Thoracic aorta (tissue), 2 donors: ENCODE measurements around the gene FAM163A. TPM values are rescaled to one million over a fixed set of nuclear protein-coding genes. Genes with fewer than 3 reads are reported as not detected.

ENCODE experiments used
- ATAC-seq: fragments of 150-250 bp; one replicate; pipeline ENCODE4 v1.8.0; 2017; ENCODE audit warnings: low read depth; ENCODE audit not compliant: insufficient number of reproducible peaks, low FRiP score
- DNase-seq: peaks from one replicate; pipeline ENCODE4 v3.0.0-alpha.2; 2020; ENCODE audit warnings: low spot score
- H3K27ac ChIP-seq, 2 donors: fragments of 200-600 bp; sonication (generic); 1 replicate in 1 of 2; 2 replicates in 1 of 2; pipeline ENCODE4 v1.5.1; 2016; ENCODE audit warnings: mild to moderate bottlenecking in 2 of 2, moderate library complexity in 2 of 2
- H3K27me3 ChIP-seq: fragments of 200-600 bp; sonication (generic); replicated peaks from 2 replicates; pipeline ENCODE4 v1.6.0; 2016; ENCODE audit warnings: mild to moderate bottlenecking; ENCODE audit not compliant: insufficient read depth
- H3K36me3 ChIP-seq: fragments of 200-600 bp; sonication (generic); one replicate; pipeline ENCODE4 v1.5.1; 2016
- H3K4me1 ChIP-seq, 2 donors: fragments of 200-600 bp; sonication (generic); 1 replicate in 1 of 2; 2 replicates in 1 of 2; pipeline versions ENCODE4 v1.5.1 to v1.6.0; 2016; ENCODE audit warnings: low read depth in 2 of 2, mild to moderate bottlenecking in 1 of 2; ENCODE audit not compliant: control insufficient read depth in 1 of 2
- H3K4me3 ChIP-seq: fragments of 200-600 bp; sonication (generic); 2 replicates; pipeline ENCODE4 v1.5.1; 2016; ENCODE audit warnings: mild to moderate bottlenecking
- H3K9me3 ChIP-seq: fragments of 200-600 bp; sonication (generic); 2 replicates; pipeline ENCODE4 v1.5.1; 2016
- CTCF ChIP-seq: fragments of 200-600 bp; sonication (generic); IDR thresholded peaks from one replicate; pipeline ENCODE4 v1.5.1; 2019; ENCODE audit warnings: antibody characterized with exemption
- total RNA-seq, 2 donors: library from RNA; depleted of rRNA; stranded (reverse); fragments of >200 nt; gene quantifications; one replicate each; pipeline versions ENCODE4 v1.1.0 to v1.2.3, GENCODE V29; 2016

Gene FAM163A
- total RNA-seq, 2 donors from 2014 or later, result not detected

- Histone ChIP-seq H3K4me1 (no peaks in the 10 kb centered on the region), H3K9me3 (no peaks in the 10 kb centered on the region), H3K27me3 (no peaks in the 10 kb centered on the region), H3K27ac (no peak overlapping the region), H3K4me3 (no peak overlapping the region), H3K36me3 (peaks cover 12% of the 10 kb centered on the region)
- ATAC-seq, result no peak
- no peak for TF ChIP-seq CTCF
- no peak for DNase-seq
Observed at GRCh38 chr1:179865377-179865776, 122.3 kb downstream of the FAM163A start.

Other genes with a start within 250 kb of the FAM163A start
- gene NPHS2, start 167.3 kb upstream of the FAM163A start, total RNA-seq, result not detected
- under 1 TPM in 1 of 2 donors, not detected in 1; 0.14 TPM for gene TDRD5, start 151.5 kb upstream of the FAM163A start, total RNA-seq
- 10 to 100 TPM; 45.9 to 74.1 TPM for gene TOR1AIP2, start 134.5 kb downstream of the FAM163A start, total RNA-seq
- 100 to 1,000 TPM in 1 of 2 donors, 10 to 100 TPM in 1; 99.5 to 106 TPM for gene TOR1AIP1, start 139.0 kb downstream of the FAM163A start, total RNA-seq
- 10 to 100 TPM; 51.1 to 73.8 TPM for gene CEP350, start 211.5 kb downstream of the FAM163A start, total RNA-seq